Endothelial cell of umbilical vein (primary cell): Measurements from ENCODE around the gene CFAP45. TPM values are rescaled to one million over a fixed set of nuclear protein-coding genes. Genes with fewer than 3 reads are reported as not detected.

ENCODE experiments used
- BruUV-seq: library from RNA; stranded (reverse); fragments of 400-500 nt; replicated peaks from 2 replicates; lab custom pipeline; 2021; lab: Mats Ljungman, UMichigan
- CTCF ChIA-PET: fragments of 300-600, 350-600 bp; sonication (Branson Sonifier 250); formaldehyde crosslinking; loops from one replicate; lab custom pipeline; 2021; ENCODE audit warnings: antibody characterized with exemption, inconsistent platforms; lab: Charles Lee
- POLR2A ChIA-PET: fragments of 300-600, 350-600 bp; sonication (Branson Sonifier 250); formaldehyde crosslinking; loops from one replicate; lab custom pipeline; 2021; ENCODE audit warnings: antibody characterized with exemption, inconsistent platforms; lab: Charles Lee
- DNase-seq: peaks from one replicate; pipeline ENCODE4 v3.0.0-alpha.2; 2011; ENCODE audit warnings: low read depth, low spot score
- FAIRE-seq: peaks from 2 replicates; lab custom pipeline; 2011; peaks lifted over from hg19 to GRCh38; lab: Jason Lieb, UNC
- H2AFZ ChIP-seq: 2 replicates; pipeline ENCODE4 v1.6.0; 2012; ENCODE audit warnings: low read depth, low read length, control low read depth, inconsistent platforms
- H3K27ac ChIP-seq: 2 replicates; pipeline ENCODE4 v1.5.1; 2011; ENCODE audit warnings: low read depth, mild to moderate bottlenecking, control low read depth, low read length, moderate library complexity; ENCODE audit not compliant: insufficient read depth
- H3K27me3 ChIP-seq, 2 experiments: 2 replicates each; pipeline versions ENCODE4 v1.6.0 to v1.6.1; 2011; ENCODE audit warnings: low read length in 2 of 2, mixed read lengths in 1 of 2; ENCODE audit not compliant: control insufficient read depth in 2 of 2, insufficient read depth in 2 of 2
- H3K36me3 ChIP-seq, 2 experiments: 2 replicates in 1 of 2; 3 replicates in 1 of 2; pipeline ENCODE4 v1.5.1; 2011; ENCODE audit warnings: low read length in 2 of 2, mild to moderate bottlenecking in 1 of 2, moderate library complexity in 1 of 2; ENCODE audit not compliant: control insufficient read depth in 2 of 2, insufficient read depth in 2 of 2; ENCODE audit errors: extremely low read depth in 1 of 2
- H3K4me1 ChIP-seq: 3 replicates; pipeline ENCODE4 v1.5.1; 2011; ENCODE audit warnings: mild to moderate bottlenecking, low read length; ENCODE audit not compliant: control insufficient read depth, insufficient read depth; ENCODE audit errors: extremely low read depth
- H3K4me2 ChIP-seq: 2 replicates; pipeline ENCODE4 v1.6.1; 2011; ENCODE audit warnings: low read length, control low read depth, mixed read lengths; ENCODE audit not compliant: insufficient read depth
- H3K4me3 ChIP-seq, 3 experiments: fragments of 200-600 bp in 1 of 3; sonication (generic), shearing (Covaris generic) in 1 of 3; replicated peaks in 1 of 3; 2 replicates each; pipeline ENCODE4 v1.5.1; 2011 to 2016; ENCODE audit warnings: control low read depth in 3 of 3, low read length in 3 of 3, mild to moderate bottlenecking in 2 of 3, inconsistent platforms in 1 of 3, low read depth in 1 of 3, moderate library complexity in 1 of 3; ENCODE audit not compliant: insufficient read depth in 1 of 3
- H3K79me2 ChIP-seq: 2 replicates; pipeline ENCODE4 v1.6.0; 2012; ENCODE audit warnings: low read length, inconsistent platforms; ENCODE audit not compliant: control insufficient read depth, insufficient read depth
- H3K9ac ChIP-seq: replicated peaks from 2 replicates; pipeline ENCODE3; 2011; ENCODE audit warnings: low read length, control low read depth; ENCODE audit not compliant: insufficient read depth; ENCODE audit errors: extremely low read depth
- H3K9me1 ChIP-seq: replicated peaks from 3 replicates; pipeline ENCODE4 v1.6.0; 2011; ENCODE audit warnings: mild to moderate bottlenecking, low read length; ENCODE audit not compliant: control insufficient read depth, insufficient read depth; ENCODE audit errors: extremely low read depth
- H3K9me3 ChIP-seq: replicated peaks from 2 replicates; pipeline ENCODE4 v1.5.1; 2012; ENCODE audit warnings: low read length, inconsistent platforms; ENCODE audit not compliant: control insufficient read depth, insufficient read depth
- H4K20me1 ChIP-seq: replicated peaks from 2 replicates; pipeline ENCODE3; 2011; ENCODE audit warnings: mild to moderate bottlenecking, low read length; ENCODE audit not compliant: control insufficient read depth, insufficient read depth; ENCODE audit errors: extremely low read depth
- CTCF ChIP-seq, 2 donors: IDR thresholded peaks; 1 replicate in 1 of 2; 2 replicates in 1 of 2; pipeline ENCODE4 v1.5.1; 2011; ENCODE audit warnings: low read length in 2 of 2, mild to moderate bottlenecking in 2 of 2, moderate library complexity in 2 of 2, control low read depth in 1 of 2, inconsistent platforms in 1 of 2, low read depth in 1 of 2; ENCODE audit not compliant: insufficient read depth in 1 of 2; ENCODE audit errors: extremely low read depth in 1 of 2
- EZH2 ChIP-seq: IDR thresholded peaks from 2 replicates; pipeline ENCODE4 v1.6.1; 2012; ENCODE audit warnings: borderline replicate concordance, low read depth, mild to moderate bottlenecking, moderate library complexity, low read length, inconsistent platforms; ENCODE audit not compliant: severe bottlenecking
- FOS ChIP-seq: IDR thresholded peaks from 2 replicates; pipeline ENCODE4 v1.6.1; 2011; ENCODE audit warnings: mild to moderate bottlenecking, low read length, moderate library complexity, borderline replicate concordance; ENCODE audit not compliant: insufficient read depth
- GATA2 ChIP-seq: IDR thresholded peaks from 2 replicates; pipeline ENCODE4 v1.7.0; 2011; ENCODE audit warnings: low read depth, mild to moderate bottlenecking, moderate library complexity, mixed read lengths, low read length; ENCODE audit not compliant: insufficient read length, insufficient read depth
- JUN ChIP-seq: IDR thresholded peaks from 2 replicates; pipeline ENCODE4 v1.6.1; 2011; ENCODE audit warnings: borderline replicate concordance, low read depth; ENCODE audit not compliant: insufficient read length, insufficient read depth
- MAX ChIP-seq: IDR thresholded peaks from 2 replicates; pipeline ENCODE4 v1.6.1; 2011; ENCODE audit not compliant: insufficient read depth, insufficient read length
- POLR2A ChIP-seq: IDR thresholded peaks from 2 replicates; pipeline ENCODE4 v1.6.1; 2012; ENCODE audit warnings: low read depth, mild to moderate bottlenecking, control low read depth, low read length
- POLR2AphosphoS5 ChIP-seq: IDR thresholded peaks from 2 replicates; pipeline ENCODE4 v1.6.1; 2012; ENCODE audit warnings: low read depth, mild to moderate bottlenecking, control low read depth, low read length, moderate library complexity; ENCODE audit not compliant: insufficient read depth
- dilution Hi-C: fragments of 300-500 bp; cut with MboI; formaldehyde crosslinking; loops from one replicate; pipeline ENCODE4 v1.15.0; 2019; ENCODE audit warnings: low sequenced_read_pairs; ENCODE audit not compliant: extremely low pct_ligation_motif_present
- intact Hi-C: fragments of 100-400 bp; cut with micrococcal nuclease; formaldehyde crosslinking; loops from one replicate; pipeline ENCODE4 v1.10.0; 2022
- polyA plus RNA-seq, 4 experiments: library from polyadenylated mRNA; depleted of rRNA in 3 of 4; stranded (reverse) in 3 of 4; unstranded in 1 of 4; fragments of >200 nt; gene quantifications; 2 replicates each; pipeline versions ENCODE4 v1.2.1 to v1.2.3, GENCODE V29; 2011 to 2012; ENCODE audit warnings: missing spikeins in 1 of 4
- total RNA-seq: library from RNA; stranded (reverse); gene quantifications from 2 replicates; pipeline ENCODE4 v1.2.3, GENCODE V29; 2021

CFAP45 gene
- total and polyA plus RNA-seq, 2 donors (not counting 3 experiments of a cell fraction or from before 2014, with no cell fraction given), result 0.25 to 2.5 TPM

GRCh38 chr1:159856576-159856975, 43.4 kb downstream of the CFAP45 start:
- POLR2A ChIA-PET, result no interaction called here
- no peak for DNase-seq
- no peak overlapping the region for H3K9ac ChIP-seq

More at GRCh38 chr1:159856576-159856975, 43.4 kb downstream of the CFAP45 start:
- no TSS peak for BruUV-seq
- Histone ChIP-seq H4K20me1 (no peaks in the 10 kb centered on the region), H3K9me1 (no peaks in the 10 kb centered on the region), H3K4me3 (no peak overlapping the region), H3K4me2 (no peak overlapping the region), H3K36me3 (no peaks in the 10 kb centered on the region), H2AFZ (no peak overlapping the region), H3K79me2 (no peaks in the 10 kb centered on the region), H3K27me3 (no peaks in the 10 kb centered on the region), H3K9me3 (no peaks in the 10 kb centered on the region), H3K27ac (no peak overlapping the region), H3K4me1 (peaks cover 12% of the 10 kb centered on the region)
- FAIRE-seq, result no peak
- intact Hi-C loops (no loop called here), dilution Hi-C loops (no loop called here)
- no peak for TF ChIP-seq POLR2AphosphoS5
- no peak for TF ChIP-seq CTCF (IDR thresholded peaks at IDR 0.05; ENCODE audit: extremely low read depth in 1 of 2, insufficient read depth in 1 of 2, low read depth in 1 of 2, low read length in 2 of 2)
- no peak for TF ChIP-seq POLR2A
- TF ChIP-seq EZH2, result no peak
- TF ChIP-seq JUN, result no peak
- TF ChIP-seq FOS, result no peak
- no peak for TF ChIP-seq GATA2
- TF ChIP-seq MAX, result no peak
- CTCF ChIA-PET, result interaction anchor here (0.9 kb wide), 1 partner anchor 363 kb away, joined by 3 read pairs; no protein-coding TSS in a partner anchor
